Activated CD8-positive, alpha-beta memory T cell treated with anti-CD3 and anti-CD28 coated beads, Interleukin-2, amount 50 U/mL, for 4 hours (primary cell): ENCODE measurements around the gene KIRREL3.

Experiments
- DNase-seq: peaks from one replicate; pipeline ENCODE4 v3.0.0-alpha.2; 2020

The KIRREL3 gene

DNA sequence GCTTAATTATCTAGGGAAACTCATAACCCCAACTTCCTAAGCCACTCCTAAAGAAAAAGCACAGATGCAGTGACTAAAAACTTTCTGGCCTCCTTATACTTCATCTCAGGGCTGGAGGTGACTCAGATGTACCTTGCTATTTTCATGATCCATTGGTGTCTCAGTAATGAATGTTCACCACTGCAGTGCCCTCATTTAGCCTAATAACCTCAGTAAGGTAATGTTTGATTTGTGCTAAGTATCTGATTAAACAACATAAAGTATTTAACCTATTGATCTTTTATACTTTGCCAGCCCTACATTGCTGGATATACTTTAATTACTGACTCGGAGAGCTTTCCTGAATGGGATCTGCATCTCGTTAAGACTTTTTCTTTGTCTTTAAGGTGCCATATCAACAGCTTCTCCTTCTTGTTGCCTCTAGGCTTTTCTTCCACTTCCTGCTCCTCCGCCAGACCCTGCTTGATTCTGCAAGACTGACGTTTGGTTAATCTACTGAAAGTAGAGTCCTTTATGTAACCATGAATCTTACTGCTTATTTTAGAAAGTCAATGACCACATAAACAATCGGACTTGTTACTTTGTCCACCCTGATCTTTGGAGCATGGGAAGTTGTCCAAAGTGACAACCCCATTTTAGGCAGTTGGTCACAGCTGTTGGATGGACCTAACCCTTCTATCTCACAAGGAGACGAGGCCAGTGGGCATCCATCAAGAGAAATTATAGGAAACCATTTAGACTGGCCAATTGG lies 342.1 kb downstream of the KIRREL3 start:
- no peak for DNase-seq

DNA sequence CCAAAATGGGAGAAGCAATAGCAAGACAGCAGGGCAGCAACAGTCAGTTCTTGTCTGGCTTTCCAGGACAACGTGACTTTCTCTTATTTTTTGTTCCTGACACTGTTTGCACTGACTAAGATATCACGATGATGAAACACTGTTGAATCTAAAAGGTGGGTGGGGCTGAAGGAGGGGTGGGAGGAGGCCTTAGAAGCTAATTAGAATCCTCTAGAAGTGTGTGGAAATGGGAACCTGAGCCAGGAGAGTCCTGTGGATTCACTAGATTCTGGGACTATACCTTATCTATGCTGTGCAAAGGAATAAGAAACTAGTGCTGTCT lies 344.8 kb downstream of the KIRREL3 start:
- DNase-seq: no peak

DNA sequence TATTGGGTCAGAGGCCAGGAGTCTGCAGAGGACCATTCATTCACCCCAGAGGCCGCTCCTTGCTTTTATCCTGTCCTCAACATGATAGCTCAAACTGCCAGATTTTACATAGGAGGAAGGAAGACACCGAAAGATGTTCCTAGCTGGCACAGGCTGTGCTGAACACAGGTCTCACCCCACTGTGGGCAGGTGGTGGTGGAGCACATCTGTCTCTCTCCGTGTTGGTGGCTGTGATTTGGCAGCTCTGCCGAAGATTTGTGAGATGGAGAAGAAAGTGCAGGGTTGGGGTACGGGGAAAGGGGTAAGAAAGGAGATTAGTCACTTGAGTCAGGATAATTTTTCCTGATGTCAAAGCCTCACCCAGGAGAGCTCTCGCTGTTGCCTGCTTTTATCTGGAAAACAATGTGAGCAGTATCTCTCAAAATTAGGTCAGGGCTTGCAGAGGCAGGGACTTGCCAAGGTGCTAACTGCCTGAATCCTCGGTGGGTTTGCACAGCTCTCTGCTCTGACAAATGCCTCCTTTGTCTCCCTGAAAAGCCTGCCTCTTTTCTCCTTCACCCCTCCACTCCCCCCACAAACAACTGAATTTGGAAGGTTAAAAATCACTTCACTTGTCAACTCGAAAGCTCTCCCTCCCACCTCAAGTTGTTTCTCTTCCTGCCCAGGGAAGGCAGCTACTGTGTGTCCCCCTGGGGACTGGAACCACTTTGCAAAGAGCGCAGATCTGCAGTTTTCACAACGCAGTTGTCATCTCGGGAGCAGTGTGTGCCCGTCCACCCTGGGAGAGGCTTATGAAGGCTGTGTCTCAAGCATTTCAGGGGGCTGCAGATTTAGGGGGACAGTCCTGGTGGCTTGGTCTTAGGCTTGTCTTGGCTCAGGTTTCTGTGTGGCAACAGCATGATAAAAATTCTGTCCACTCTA lies 345.4 kb downstream of the KIRREL3 start:
- DNase-seq: no peak

DNA sequence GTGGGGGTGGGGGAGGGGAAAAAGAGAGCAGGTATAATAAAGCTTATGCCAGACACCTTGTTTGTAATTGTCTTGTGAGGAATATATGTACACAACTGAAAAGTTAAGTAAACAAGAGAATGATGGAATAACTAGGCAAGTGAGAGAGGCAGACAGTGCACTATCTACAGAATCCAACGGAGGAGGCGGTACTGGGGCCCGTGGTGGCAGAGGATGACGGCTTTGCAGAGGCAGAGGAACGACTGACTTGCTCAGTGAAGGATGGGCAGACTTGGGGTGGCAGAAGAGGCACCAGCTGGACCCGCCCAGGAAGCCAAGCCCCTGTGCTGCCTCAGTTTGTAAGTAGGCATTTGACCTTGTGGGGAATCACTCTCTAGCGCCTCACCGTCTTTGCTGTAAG lies 347.5 kb downstream of the KIRREL3 start:
- DNase-seq: no peak

DNA sequence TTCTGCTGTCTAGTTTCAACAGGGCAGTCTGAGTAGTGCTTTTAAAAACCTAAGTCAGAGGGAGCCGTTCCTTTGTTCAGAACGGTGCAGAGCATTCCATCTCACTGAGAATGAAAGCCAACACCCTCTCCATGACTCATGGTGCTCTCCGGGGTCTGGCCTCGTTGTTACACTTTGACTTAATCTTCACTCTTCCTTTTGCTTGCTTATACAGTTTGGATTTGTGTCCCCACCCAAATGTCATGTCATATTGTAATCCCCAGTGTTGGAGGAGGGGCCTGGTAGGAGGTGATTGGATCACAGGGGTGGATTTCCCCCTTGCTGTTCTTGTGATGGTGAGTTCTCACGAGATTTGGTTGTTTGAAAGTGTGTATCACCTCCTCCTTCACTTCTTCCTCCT lies 352.8 kb downstream of the KIRREL3 start:
- no peak for DNase-seq

DNA sequence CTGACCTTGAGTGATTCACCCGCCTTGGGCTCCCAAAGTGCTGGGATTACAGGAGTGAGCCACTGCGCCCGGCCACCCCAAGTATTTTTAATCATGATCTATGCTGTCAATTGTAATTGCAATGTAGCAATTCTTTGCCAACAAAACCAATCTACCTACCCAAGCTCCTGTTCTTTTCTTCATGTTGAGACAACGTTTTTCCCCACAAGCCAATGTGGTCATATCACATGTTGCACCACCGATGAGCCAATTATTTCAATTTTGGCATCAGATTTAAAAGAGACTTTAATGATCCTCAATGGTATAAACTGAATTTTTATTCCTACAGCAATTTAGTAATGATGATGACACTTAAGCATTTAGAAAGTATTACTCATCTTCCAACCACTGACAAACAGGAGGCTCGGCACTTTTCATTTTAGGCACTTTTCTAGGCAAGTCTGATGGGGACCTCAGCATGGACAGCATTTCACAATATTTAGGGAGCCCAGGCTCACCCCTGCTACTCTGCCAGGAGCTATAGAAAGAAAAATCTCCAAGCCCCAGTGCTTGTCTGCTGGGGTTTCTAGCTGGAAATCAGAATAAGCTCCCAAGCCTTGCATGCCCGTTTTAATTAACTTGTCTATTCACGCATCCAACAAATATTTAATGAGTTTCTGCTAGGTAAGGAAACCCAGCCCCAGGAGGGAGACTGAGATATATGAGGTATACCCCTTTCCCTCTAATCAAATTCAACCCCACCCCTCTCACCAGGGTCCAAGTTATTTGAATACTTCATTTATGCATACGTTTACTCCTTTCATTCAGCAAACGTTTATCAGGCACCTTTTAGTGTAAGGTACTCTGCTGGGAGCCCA lies 353.6 kb downstream of the KIRREL3 start:
- DNase-seq: no peak

DNA sequence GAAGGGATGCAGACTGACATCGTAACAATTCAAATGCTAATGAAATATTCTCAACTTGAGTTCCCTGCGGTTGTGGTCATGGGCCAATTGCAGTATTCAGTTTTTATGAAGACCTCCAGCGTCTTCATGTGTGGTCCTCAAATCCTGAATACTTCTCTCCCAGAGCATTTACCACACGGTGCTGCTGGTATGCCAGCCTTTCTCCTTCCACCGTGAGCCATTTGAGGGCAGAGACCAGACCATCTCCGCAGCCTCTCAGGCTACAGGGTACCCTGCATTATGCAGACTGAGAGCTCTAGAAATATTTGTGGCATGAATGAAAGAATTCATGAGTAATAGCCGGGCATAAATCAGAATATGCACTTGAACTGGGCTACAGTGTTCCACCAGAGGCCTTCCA lies 355.4 kb downstream of the KIRREL3 start:
- no peak for DNase-seq

DNA sequence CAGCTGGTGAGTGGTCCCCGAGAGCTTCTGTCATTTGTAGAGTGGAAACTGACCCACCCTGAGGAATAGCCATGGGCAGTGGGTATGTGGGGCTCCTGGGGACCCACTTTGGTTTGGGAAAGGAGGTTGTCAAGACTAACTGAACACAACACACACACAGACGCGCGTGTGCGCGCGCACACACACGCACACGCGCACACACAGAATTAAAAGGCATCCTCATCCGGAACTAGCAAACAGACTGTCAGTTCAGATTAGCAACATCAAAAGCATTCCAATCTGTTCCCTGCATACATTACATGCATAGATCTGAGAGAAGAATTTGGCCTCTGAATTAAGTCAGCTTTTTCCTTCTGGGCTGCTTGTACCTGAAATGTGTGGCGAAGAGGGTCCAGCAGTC lies 360.4 kb downstream of the KIRREL3 start:
- no peak for DNase-seq

DNA sequence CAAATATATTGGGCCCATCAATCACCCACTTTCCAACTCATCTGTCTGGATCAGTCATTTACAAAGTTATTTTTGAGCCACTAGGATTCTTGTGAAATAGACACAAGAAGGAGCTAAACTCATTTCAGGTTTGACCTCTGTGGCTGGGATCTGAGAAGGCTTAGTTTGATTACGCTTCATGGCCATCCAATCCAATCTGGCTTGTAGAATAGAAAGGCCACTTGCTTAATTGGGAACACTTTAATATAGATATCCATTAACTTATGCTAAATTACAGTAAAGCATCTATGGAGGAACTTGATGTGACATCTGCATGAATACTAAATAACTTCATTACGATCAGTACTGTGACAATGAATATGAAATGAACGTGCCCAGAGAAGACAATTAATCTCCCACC lies 360.9 kb downstream of the KIRREL3 start:
- DNase-seq: no peak

DNA sequence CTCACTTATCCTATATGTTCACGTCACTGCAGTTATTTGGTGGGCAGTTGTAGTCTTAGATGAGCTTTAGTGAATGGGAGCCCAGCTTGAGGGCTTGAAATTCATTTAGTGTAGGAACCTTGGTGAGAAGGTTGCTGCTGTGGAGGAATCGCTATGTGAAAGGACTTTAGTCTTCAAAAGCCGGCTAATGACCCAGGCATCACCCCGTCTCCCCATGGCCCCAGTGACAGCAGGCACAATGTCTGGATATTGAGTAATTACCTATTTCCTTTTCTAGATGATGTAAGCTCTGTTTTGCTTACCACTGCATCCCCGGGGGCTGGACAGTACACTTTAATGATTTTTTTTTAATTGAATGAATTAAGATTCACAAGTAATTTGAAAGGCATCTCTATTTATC lies 361.9 kb downstream of the KIRREL3 start:
- DNase-seq: no peak

DNA sequence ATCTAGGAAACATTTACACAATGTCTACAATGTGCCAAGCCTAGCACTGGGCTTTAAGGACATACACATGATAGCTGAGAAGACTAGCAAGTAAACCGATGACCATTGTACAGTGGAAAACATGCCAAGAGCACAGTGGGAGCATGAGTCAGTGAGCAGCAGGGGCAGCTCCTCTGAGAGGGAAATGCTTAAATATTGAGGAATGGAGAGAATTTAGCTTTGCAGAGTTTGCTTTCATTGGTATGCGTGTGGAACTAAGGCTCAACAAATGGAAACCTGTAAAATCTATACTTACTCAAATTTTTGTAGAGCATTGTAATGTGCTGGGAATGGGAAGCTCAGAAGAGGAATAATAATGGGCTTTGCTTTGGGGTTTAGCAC lies 362.8 kb downstream of the KIRREL3 start:
- DNase-seq: no peak

DNA sequence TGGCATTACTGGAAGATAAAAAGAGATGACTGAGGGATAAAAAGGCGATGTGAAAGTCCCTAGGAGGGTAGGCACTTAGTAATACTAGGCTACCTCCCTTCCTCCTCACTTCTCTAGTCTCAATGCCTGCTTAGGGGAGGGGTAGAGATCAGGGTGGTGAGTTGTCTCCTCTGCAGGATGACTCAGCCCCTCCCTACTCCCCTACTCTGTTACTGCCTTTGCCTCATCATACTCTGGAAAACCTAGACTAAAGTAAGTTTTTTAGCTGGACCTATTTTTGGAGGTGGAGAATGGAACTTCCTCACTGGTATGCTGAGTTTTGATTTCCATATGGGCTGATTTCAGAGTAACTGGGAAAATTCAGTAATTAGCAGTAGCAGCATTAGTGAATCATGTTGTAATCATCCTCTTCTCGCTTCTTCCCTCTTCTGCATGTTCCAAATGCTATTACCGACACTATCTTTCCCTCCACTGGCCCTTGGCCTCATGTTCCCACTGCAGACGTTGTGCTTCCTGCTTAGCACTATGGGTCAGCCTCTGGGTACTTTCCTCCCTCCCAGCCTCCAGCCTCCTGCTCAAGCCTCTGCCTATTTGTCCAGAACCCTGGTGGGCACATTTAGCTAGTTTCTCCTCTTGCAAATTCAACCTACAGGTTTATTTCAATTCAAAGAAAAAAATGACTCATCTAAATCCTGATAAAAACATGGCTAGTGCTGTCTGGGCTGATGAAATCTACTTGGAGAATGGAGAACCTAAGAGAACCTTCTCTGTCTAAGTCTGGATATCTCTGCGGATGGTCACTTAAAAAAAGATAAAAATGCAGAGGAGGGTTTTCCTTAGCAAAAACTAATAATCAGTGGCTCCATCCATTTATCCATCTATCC lies 363.4 kb downstream of the KIRREL3 start:
- no peak for DNase-seq

DNA sequence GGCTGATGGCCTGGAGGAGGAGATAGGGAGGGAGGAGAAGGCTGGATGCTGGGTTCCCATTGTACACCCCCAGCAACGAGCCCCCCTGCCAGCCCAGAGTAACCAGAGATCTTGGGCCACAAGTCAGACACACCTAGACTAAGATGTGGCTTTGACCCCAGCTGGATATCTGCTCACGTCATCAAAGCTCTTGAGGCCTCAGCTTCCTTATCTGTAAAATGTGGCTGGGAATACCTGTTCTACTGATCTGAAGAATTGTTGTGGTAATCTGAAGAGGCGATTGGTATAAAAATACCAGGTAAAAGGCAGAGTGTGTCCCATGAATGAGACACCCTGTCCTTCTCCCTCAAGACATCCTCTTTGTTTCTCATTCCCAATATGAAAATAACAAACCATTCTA lies 365.1 kb downstream of the KIRREL3 start:
- no peak for DNase-seq

DNA sequence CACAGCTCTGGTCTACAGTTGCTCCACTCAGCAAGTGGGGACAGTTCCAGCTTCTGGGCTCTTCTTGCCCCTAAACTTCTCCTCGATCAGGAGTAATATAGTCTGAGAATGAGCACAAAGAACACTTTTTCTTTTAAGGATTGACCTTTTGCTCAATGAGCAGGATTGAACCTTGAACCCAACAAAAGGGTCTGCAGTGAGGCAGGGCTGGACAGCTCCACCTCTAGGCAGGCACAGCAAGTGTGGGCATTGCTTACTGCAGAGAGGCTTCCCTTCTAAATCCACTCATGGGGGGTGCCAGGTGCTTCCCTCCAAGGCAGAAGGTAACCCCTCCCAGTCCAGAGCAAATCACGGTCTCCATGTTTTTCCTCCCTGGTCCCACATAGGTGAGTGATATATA lies 365.6 kb downstream of the KIRREL3 start:
- no peak for DNase-seq

DNA sequence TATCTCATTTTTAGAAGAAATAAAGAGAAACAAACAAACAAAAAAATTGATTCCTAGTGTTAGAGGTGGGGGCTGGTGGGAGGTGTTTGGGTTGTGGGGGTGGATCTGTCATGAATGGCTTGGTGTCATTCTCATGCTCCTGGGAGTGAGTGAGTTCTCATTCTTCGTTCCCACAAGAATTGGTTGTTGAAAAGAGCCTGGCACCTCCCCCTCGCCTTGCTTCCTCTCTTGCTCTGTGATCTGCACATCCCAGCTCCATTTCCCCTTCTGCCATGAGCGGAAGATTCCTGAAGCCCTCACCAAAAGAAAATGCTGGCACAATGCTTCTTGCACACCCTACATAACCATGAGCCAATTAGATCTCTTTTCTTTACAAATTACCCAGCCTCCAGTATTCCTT lies 367.2 kb downstream of the KIRREL3 start:
- no peak for DNase-seq

DNA sequence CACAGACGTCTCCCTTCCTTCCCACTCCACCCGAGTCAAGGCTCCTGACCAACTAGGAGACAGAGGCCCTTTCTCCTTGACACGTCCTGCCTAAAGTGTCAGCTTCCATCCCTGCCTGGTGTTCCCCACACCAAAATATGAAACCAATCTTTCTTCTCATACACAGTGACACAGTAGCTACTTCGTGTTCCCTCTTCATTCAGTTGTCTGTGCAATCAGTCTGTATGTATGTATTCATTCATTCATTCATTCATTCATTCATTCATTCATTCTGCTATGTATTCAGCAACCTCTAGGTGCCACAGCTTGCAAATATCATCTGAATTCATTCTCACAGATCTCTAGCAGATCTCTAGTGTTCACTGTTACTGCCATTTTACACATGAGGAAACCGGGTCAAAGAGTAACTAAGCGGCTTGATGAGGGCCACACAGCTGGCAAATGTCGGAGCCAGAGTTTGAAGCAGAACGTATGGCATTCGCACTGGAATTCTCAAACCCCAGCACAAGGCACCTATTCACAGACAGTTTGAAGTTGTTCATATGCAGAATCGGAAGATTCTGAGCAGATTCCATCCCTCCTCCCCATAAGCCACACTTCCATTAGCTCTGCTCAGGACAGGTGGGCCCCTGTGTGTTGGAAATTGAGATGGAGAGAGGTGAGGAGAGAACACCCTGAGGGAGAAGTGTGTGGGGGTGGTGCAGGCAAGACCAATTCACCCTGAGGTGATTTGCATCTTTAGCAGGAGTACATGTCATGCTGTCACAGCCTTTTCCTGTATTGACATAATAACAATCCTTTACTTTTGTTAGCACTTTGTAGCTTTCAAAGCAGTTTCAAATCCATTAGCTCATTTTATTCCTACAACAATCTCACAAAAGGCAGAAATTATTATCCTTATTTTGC lies 369.4 kb downstream of the KIRREL3 start:
- DNase-seq: no peak

DNA sequence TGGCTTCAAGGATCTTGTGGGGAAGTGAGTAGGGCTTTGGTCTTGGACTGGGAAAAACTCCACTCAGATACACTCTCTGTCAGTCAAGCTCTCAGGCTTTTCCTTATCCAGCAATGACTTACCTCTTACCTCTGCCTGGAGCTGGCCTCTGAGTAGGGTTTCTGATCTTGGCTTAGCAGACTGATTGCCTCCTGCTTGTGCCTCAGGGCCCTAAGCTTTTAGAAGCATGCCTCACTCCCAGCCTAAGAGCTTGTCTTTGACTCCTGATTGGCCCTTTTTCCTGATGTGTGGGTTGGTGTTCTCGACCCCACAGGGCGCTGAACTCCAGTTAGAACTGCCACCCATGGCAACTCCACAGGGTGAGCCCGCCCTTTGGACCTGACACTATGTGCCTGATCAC lies 370.1 kb downstream of the KIRREL3 start:
- no peak for DNase-seq

DNA sequence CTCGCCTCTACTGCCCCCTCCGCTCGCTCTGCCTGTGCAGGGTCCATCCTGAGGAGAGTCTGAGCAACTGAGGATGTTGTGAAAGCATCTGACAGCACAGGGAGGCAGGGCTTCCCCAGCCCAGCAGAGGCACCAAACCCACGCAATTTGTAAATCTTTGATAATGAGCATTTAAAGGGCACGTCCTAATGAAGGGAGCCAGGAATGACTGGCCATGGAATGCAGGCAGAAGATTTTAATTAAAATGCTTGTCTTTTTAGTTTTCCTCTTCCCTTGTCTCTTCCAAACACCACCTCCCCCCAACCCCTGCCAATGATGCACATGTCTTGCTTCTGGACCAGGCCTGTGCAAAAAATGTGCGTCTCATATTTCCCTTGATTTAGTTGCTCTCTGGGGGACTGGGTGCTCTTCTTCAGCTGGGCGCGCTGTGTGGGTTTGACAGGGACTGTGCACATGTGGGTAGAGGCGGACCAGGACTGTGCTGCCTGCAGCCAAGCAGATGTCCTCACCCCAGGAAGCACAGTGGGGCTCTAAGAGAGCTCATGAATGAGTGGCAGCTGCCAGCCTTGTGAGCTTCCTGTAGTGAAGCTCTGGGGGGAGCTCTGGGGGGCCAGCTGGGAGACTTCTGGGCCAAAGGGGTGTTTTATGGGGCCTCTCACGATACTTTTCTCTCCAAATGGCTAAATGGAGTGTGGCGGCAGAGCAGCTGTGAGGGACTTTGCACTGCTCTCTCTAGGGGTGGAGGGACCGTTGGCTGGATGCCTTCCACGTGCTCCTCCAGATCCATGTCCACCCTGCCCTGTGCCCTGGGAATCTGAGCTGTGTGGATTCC lies 371.6 kb downstream of the KIRREL3 start:
- no peak for DNase-seq

DNA sequence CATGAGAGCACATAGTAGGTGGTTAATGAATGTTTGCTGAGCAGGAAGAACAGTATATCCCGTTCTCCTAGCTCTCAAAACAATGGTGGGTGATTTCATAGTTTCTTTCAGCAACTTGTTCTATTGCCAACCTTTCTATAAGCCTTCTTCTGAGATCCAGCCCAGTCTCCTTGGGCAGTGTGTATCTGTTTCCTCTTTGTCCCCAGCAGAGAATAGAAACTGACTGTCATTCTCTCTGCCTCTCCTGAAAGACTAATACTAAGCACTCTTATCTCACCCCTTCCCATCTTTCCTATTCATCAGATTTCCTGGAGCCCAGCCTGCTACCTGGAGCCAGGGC lies 372.1 kb downstream of the KIRREL3 start:
- no peak for DNase-seq

DNA sequence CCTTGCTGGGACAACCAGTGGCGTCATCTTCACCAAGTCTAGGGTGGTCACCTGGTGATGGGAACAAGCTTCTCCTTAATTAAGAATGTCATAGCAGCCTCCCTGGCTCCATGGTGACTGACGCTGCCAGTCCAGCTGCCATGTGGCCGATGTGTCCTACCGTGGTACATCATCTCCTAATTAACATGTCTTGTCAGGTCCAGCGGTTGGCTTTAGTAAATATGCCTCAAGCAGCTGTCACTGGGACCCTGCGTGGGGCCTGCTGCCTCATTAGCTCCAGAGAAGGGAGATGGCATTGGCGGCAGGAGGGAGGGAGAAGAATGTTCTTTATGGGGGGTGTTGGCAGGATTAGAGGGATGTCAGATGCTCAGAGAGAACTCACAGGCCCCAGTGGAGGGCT lies 373.1 kb downstream of the KIRREL3 start:
- no peak for DNase-seq

DNA sequence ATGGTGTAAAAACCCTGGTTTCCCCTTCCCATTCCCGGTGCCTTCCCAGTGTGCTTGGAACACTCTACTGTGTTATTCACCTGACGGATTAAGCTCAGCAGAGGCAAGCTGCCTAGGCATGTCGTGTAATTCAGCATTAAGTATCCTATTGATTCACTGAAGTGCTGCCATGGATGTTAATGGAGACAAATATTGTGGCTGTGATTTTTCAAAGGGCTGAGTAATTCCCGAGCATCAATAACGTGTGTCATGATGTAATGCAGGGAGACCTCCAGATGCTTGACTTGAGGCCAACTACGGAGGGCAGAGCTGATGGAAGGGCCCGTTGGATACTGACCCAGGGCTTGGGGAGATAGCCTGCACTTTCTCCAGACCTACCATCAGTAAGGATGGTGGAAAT lies 376.1 kb downstream of the KIRREL3 start:
- no peak for DNase-seq
